ENCODE measurements around the gene MSRB1. TPM values are rescaled to one million over a fixed set of nuclear protein-coding genes. Genes with fewer than 3 reads are reported as not detected.

The MSRB1 gene
- total and polyA plus RNA-seq, 2 of the 13 experiments (the other 11 are each of a cell fraction or from before 2014, with no cell fraction given): 32.1 to 75.4 TPM

GRCh38 chr16:1909561-1910231 lies 33.3 kb downstream of the MSRB1 start (continued):
- TF ChIP-seq, protein P1, sequence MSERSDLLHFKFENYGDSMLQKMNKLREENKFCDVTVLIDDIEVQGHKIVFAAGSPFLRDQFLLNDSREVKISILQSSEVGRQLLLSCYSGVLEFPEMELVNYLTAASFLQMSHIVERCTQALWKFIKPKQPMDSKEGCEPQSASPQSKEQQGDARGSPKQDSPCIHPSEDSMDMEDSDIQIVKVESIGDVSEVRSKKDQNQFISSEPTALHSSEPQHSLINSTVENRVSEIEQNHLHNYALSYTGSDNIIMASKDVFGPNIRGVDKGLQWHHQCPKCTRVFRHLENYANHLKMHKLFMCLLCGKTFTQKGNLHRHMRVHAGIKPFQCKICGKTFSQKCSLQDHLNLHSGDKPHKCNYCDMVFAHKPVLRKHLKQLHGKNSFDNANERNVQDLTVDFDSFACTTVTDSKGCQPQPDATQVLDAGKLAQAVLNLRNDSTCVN (CRISPR knock-in tag; IDR thresholded peaks at IDR 0.05; ENCODE audit: borderline replicate concordance): no peak
- no peak for TF ChIP-seq SALL1 (CRISPR knock-in tag; IDR thresholded peaks at IDR 0.05)
- TF ChIP-seq WIZ (CRISPR knock-in tag; IDR thresholded peaks at IDR 0.05): no peak
- TF ChIP-seq RAD51 (IDR thresholded peaks at IDR 0.05; ENCODE audit: borderline replicate concordance): no peak
- TF ChIP-seq ZNF121 (CRISPR knock-in tag; IDR thresholded peaks at IDR 0.05): no peak
- no peak for TF ChIP-seq SCMH1 (CRISPR knock-in tag; IDR thresholded peaks at IDR 0.05; ENCODE audit: borderline replicate concordance)

- no peak for FAIRE-seq
- H3K9ac ChIP-seq (ENCODE audit: insufficient read depth, low read depth, low read length): no peak overlapping the region
- H4K20me1 ChIP-seq (ENCODE audit: insufficient read depth, low read length): no peaks in the 10 kb centered on the region
- no peaks in the 10 kb centered on the region for H3K9me3 ChIP-seq (ENCODE audit: low read length)
- no peaks in the 10 kb centered on the region for H3K79me2 ChIP-seq (ENCODE audit: insufficient read depth, low read length)
- H3K36me3 ChIP-seq (replicated peaks in 1 of 2; ENCODE audit: control insufficient read depth in 1 of 2, insufficient read depth in 2 of 2, low read length in 2 of 2): no peaks in the 10 kb centered on the region
- ATAC-seq: no peak
- TF ChIP-seq SALL2 (CRISPR knock-in tag; IDR thresholded peaks at IDR 0.05) (no peak), ZNF761 (CRISPR knock-in tag; conservative IDR thresholded peaks at IDR 0.05) (no peak), HINFP (CRISPR knock-in tag; IDR thresholded peaks at IDR 0.05; ENCODE audit: low read depth) (no peak)
- TF ChIP-seq, protein P2, sequence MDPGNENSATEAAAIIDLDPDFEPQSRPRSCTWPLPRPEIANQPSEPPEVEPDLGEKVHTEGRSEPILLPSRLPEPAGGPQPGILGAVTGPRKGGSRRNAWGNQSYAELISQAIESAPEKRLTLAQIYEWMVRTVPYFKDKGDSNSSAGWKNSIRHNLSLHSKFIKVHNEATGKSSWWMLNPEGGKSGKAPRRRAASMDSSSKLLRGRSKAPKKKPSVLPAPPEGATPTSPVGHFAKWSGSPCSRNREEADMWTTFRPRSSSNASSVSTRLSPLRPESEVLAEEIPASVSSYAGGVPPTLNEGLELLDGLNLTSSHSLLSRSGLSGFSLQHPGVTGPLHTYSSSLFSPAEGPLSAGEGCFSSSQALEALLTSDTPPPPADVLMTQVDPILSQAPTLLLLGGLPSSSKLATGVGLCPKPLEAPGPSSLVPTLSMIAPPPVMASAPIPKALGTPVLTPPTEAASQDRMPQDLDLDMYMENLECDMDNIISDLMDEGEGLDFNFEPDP (CRISPR knock-in tag; conservative IDR thresholded peaks at IDR 0.05): no peak
- DNase-seq (ENCODE audit: low spot score): no peak
- ChIA-PET CTCF (ENCODE audit: low intra/inter-chr PET ratio, low total read pairs) (no interaction called here), POLR2A (interaction anchor here (1.0 kb wide), 1 partner anchor 81 kb away, joined by 3 read pairs; the partner anchor contains the start of gene FAHD1)
- H2AFZ ChIP-seq (ENCODE audit: low read length): no peak overlapping the region
- H3K27ac ChIP-seq (ENCODE audit: extremely low read length, insufficient read depth, low read length): no peak overlapping the region
- H3K4me2 ChIP-seq (ENCODE audit: low read depth, low read length): no peak overlapping the region
- in situ Hi-C loops (cut with HindIII; ENCODE audit: extremely low pct_ligation_motif_present, low pct_unique_long_range_greater_than_20kb): no loop called here
- no peaks in the 10 kb centered on the region for H3K4me1 ChIP-seq (ENCODE audit: insufficient read depth, low read length)
- H3K27me3 ChIP-seq (ENCODE audit: control insufficient read depth in 1 of 2, insufficient read depth in 2 of 2, low read length in 2 of 2): peaks cover 24 to 68% of the 10 kb centered on the region in 2 experiments
- no TSS peak for BruUV-seq (replicated peaks)
- H3K4me3 ChIP-seq (replicated peaks in 1 of 3; ENCODE audit: insufficient read depth in 1 of 3, low read depth in 2 of 3, low read length in 3 of 3): no peak overlapping the region
- 33% methylated on average over 3 of the region's 9 CpGs for WGBS (ENCODE audit: low lambda C conversion rate)
- intact Hi-C loops (cut with micrococcal nuclease; ENCODE audit: unreplicated experiment): no loop called here
These were observed 34.0 kb downstream of the MSRB1 start for GRCh38 chr16:1908983-1909382.

All from HepG2 (cell line).